Measurements from ENCODE around the gene KANSL1L.

- no peak for TF ChIP-seq POLR2A (IDR thresholded peaks at IDR 0.05)
- TF ChIP-seq CTCF (IDR thresholded peaks at IDR 0.05): no peak
- no peak for TF ChIP-seq POLR2AphosphoS5 (IDR thresholded peaks at IDR 0.05)
- no peak for TF ChIP-seq EP300 (IDR thresholded peaks at IDR 0.05)
These were observed 39.0 kb downstream of the KANSL1L start for GRCh38 chr2:210132239-210132638.
